ENCODE measurements around the gene NEK10.

DNA sequence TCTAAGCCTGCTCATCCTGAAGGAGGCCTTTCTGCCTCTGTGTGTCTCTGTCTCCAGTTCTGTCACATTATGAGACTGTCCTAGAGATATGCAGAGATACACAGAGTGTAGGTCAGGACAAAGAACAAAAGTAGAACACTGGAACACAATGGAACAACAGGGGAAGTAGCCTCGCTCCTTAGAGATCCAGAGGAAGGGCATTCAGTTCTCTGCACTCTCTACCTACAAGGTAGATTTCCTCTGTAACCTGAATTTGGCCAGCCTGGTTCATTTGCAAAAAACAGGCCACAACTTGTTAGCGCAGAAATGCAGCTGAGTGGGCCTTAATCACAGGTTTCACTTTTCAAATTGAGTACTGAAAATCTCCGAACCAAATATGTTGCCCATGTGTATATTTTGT, 19.4 kb downstream of the NEK10 start:
- no peak for TF ChIP-seq POLR2A (IDR thresholded peaks at IDR 0.05)
- TF ChIP-seq, protein P1, sequence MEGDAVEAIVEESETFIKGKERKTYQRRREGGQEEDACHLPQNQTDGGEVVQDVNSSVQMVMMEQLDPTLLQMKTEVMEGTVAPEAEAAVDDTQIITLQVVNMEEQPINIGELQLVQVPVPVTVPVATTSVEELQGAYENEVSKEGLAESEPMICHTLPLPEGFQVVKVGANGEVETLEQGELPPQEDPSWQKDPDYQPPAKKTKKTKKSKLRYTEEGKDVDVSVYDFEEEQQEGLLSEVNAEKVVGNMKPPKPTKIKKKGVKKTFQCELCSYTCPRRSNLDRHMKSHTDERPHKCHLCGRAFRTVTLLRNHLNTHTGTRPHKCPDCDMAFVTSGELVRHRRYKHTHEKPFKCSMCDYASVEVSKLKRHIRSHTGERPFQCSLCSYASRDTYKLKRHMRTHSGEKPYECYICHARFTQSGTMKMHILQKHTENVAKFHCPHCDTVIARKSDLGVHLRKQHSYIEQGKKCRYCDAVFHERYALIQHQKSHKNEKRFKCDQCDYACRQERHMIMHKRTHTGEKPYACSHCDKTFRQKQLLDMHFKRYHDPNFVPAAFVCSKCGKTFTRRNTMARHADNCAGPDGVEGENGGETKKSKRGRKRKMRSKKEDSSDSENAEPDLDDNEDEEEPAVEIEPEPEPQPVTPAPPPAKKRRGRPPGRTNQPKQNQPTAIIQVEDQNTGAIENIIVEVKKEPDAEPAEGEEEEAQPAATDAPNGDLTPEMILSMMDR (IDR thresholded peaks at IDR 0.05): no peak
